Measurements from ENCODE around the gene YPEL5. TPM values are rescaled to one million over a fixed set of nuclear protein-coding genes. Genes with fewer than 3 reads are reported as not detected.

YPEL5 gene
- polyA plus RNA-seq, 2 of the 4 experiments (the other 2 are of a cell fraction) = 45.6 to 89.6 TPM

- TF ChIP-seq TFCP2L1 (CRISPR knock-in tag; IDR thresholded peaks at IDR 0.05) (no peak), NFE2L2 (conservative IDR thresholded peaks at IDR 0.05; ENCODE audit: low read length) (no peak), RARB (CRISPR knock-in tag; IDR thresholded peaks at IDR 0.05) (no peak), HEYL (CRISPR knock-in tag; IDR thresholded peaks at IDR 0.05) (no peak), ZC3H11A (IDR thresholded peaks at IDR 0.05) (no peak), EHF (CRISPR knock-in tag; IDR thresholded peaks at IDR 0.05) (no peak)
Observed at GRCh38 chr2:30209227-30209626, 62.4 kb downstream of the YPEL5 start (continued).

Small RNA genes lying within 50 kb of the gene (small RNA-seq; reads per million reads assigned to genes)
- 0 reads per million in 6 experiments for gene SNORA10B

Other genes with a start within 250 kb of the YPEL5 start
- not detected in 2 replicates for gene ALK, start 225.4 kb upstream of the YPEL5 start, polyA plus RNA-seq (2011; rRNA removed)
- gene ALK, start 225.4 kb upstream of the YPEL5 start, polyA plus RNA-seq (2017; fragmentation: RNase III; extraction: RNeasy Plus Mini Kit Qiagen cat#74134 plus additional on column Dnase treatment) = not detected in 3 replicates
- 149 and 163 TPM in 2 replicates for gene LBH, start 84.5 kb downstream of the YPEL5 start, polyA plus RNA-seq (2011; rRNA removed)
- gene LBH, start 84.5 kb downstream of the YPEL5 start, polyA plus RNA-seq (2017; fragmentation: RNase III; extraction: RNeasy Plus Mini Kit Qiagen cat#74134 plus additional on column Dnase treatment) = 197 to 273 TPM (median 216 TPM) in 3 replicates